GM12892 (cell line): Measurements from ENCODE around the gene PAX3.

Experiments used
- POLR2A ChIP-seq: IDR thresholded peaks from 2 replicates; pipeline ENCODE4 v1.6.1; 2011; ENCODE audit warnings: low read depth, low read length, control low read depth
- POLR2AphosphoS5 ChIP-seq: IDR thresholded peaks from 2 replicates; pipeline ENCODE4 v1.6.1; 2011; ENCODE audit warnings: low read depth, low read length, control low read depth

GRCh38 chr2:222292149-222293134 is 6.4 kb downstream of the PAX3 start:
- TF ChIP-seq POLR2AphosphoS5 (no peak), POLR2A (no peak)
